ENCODE measurements around the gene IPMK. TPM values are rescaled to one million over a fixed set of nuclear protein-coding genes. Genes with fewer than 3 reads are reported as not detected.

The IPMK gene
- total RNA-seq, 1 experiment from 2014 or later: 5.5 TPM

DNA sequence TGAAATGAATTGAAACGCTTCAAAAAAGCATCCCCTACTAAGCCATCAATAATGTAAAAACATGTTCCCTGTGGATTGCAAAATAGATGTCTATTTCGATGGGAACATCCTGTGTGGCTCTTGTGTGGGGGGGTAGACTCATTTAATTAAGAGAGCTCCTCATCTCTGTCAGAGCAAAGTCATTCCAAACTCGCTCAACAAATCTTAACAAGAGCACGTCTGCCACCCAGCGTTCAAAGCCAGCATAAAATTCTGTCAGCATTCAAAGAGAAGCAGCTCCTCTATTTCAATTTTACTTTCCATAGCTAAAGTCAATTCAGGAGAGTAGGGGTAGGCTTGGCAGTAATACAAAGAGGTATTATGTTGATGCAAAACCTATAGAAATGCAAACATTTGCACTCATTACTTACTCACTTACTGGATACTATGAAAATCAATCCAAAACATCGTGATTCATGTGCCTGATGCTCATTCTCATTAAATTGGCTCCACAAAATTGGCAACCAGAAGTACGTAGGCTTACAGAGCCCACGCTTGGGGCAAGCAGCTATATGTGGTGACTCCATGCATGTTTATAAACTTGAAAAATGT is 114.9 kb downstream of the IPMK start:
- intact Hi-C loops (cut with micrococcal nuclease): loop anchor here (2.0 kb wide), 1 partner anchor 814 kb away; no protein-coding TSS in a partner anchor
- BruUV-seq (replicated peaks): no TSS peak
- CTCF ChIA-PET: interaction anchor here (0.6 to 1.1 kb wide), 7 partner anchors 10 to 814 kb away, joined by 3 to 5 read pairs (median 4); no protein-coding TSS in a partner anchor

DNA sequence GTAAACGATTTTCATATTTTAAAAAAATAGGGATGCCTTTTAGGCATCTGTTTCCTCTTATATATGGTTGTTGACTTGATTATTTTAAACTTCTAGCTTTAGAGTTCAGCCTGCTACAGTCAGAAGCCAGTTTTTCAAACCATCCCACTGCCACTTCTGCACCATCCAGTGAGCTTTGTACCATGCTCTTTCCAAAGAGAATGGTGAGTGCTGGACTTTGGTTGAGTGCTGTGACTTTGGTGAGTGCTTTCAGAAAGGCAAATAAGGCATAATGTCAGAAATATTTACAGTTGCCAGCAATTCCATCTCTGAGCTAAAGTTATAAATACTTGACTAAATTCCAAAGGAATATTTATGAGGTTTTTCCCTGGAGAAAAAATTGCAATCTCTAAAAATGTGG is 117.4 kb downstream of the IPMK start:
- Histone ChIP-seq H3K9me3 (ENCODE audit: control insufficient read depth in 1 of 2, insufficient read depth in 1 of 2, low read depth in 1 of 2, low read length in 2 of 2) (no peaks in the 10 kb centered on the region), H3K27me3 (ENCODE audit: insufficient read depth, low read length) (no peaks in the 10 kb centered on the region), H3K27ac (ENCODE audit: low read depth, low read length) (no peak overlapping the region), H3K4me3 (replicated peaks in 1 of 2; ENCODE audit: low read depth in 1 of 2, low read length in 2 of 2) (no peak overlapping the region), H4K20me1 (ENCODE audit: insufficient read depth) (no peaks in the 10 kb centered on the region), H3K36me3 (ENCODE audit: control insufficient read depth in 1 of 2, insufficient read depth in 2 of 2, low read length in 2 of 2) (no peaks in the 10 kb centered on the region), H3K9ac (ENCODE audit: low read length) (no peak overlapping the region), H3K4me2 (ENCODE audit: low read length) (no peak overlapping the region), H3K9me2 (ENCODE audit: insufficient read depth) (no peaks in the 10 kb centered on the region), H3K79me2 (ENCODE audit: insufficient read depth, low read length) (no peaks in the 10 kb centered on the region), H3K4me1 (ENCODE audit: control insufficient read depth in 1 of 2, insufficient read depth in 2 of 2, low read length in 2 of 2) (peaks cover 0 to 4% of the 10 kb centered on the region in 2 experiments; a peak in 3 of 4 replicates), H2AFZ (ENCODE audit: low read depth, low read length, poor library complexity, severe bottlenecking) (no peak overlapping the region)
- DNase-seq (ENCODE audit: low read depth, low spot score) (no peak), ATAC-seq (no peak)
- CTCF ChIA-PET: no interaction called here
- intact Hi-C loops (cut with micrococcal nuclease): no loop called here
- RAD21 ChIA-PET (ENCODE audit: low non-redundant PET in 1 of 2, low total read pairs in 2 of 2, uncharacterized antibody in 2 of 2, unreplicated experiment in 2 of 2): no interaction called here
- BruUV-seq (replicated peaks): no TSS peak
- POLR2A ChIA-PET: no interaction called here
- TF ChIP-seq SRF (IDR thresholded peaks at IDR 0.05; ENCODE audit: low read depth): no peak
- TF ChIP-seq ATF3 (IDR thresholded peaks at IDR 0.05): no peak
- TF ChIP-seq, protein P1, sequence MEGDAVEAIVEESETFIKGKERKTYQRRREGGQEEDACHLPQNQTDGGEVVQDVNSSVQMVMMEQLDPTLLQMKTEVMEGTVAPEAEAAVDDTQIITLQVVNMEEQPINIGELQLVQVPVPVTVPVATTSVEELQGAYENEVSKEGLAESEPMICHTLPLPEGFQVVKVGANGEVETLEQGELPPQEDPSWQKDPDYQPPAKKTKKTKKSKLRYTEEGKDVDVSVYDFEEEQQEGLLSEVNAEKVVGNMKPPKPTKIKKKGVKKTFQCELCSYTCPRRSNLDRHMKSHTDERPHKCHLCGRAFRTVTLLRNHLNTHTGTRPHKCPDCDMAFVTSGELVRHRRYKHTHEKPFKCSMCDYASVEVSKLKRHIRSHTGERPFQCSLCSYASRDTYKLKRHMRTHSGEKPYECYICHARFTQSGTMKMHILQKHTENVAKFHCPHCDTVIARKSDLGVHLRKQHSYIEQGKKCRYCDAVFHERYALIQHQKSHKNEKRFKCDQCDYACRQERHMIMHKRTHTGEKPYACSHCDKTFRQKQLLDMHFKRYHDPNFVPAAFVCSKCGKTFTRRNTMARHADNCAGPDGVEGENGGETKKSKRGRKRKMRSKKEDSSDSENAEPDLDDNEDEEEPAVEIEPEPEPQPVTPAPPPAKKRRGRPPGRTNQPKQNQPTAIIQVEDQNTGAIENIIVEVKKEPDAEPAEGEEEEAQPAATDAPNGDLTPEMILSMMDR (IDR thresholded peaks at IDR 0.05 in 2 of 3, conservative IDR thresholded peaks at IDR 0.05 in 1 of 3; ENCODE audit: borderline replicate concordance in 1 of 3, insufficient read depth in 1 of 3, low read depth in 2 of 3, low read length in 2 of 3): no peak
- TF ChIP-seq POLR2AphosphoS5 (IDR thresholded peaks at IDR 0.05; ENCODE audit: low read depth, low read length): no peak
- no peak for TF ChIP-seq RAD21 (IDR thresholded peaks at IDR 0.05; ENCODE audit: low read depth)
- no peak for TF ChIP-seq FOSL1 (IDR thresholded peaks at IDR 0.05; ENCODE audit: low read depth)
- TF ChIP-seq SIN3A (IDR thresholded peaks at IDR 0.05; ENCODE audit: low read depth): no peak
- TF ChIP-seq EZH2 (IDR thresholded peaks at IDR 0.05): no peak
- no peak for TF ChIP-seq POLR2A (IDR thresholded peaks at IDR 0.05; ENCODE audit: borderline replicate concordance, extremely low read depth, insufficient read depth, insufficient read length)
- no peak for TF ChIP-seq CEBPB (IDR thresholded peaks at IDR 0.05; ENCODE audit: low read depth)
- TF ChIP-seq EZH2phosphoT487 (IDR thresholded peaks at IDR 0.05; ENCODE audit: borderline replicate concordance): no peak

More for the DNA sequence above, 114.9 kb downstream of the IPMK start:
- H3K27ac ChIP-seq (ENCODE audit: low read depth, low read length): no peak overlapping the region
- TF ChIP-seq EZH2 (IDR thresholded peaks at IDR 0.05): no peak
- peak; percentile 58 for TF ChIP-seq RAD21 (IDR thresholded peaks at IDR 0.05; ENCODE audit: low read depth)
- TF ChIP-seq, protein P1 (IDR thresholded peaks at IDR 0.05 in 2 of 3, conservative IDR thresholded peaks at IDR 0.05 in 1 of 3; ENCODE audit: borderline replicate concordance in 1 of 3, insufficient read depth in 1 of 3, low read depth in 2 of 3, low read length in 2 of 3): peak; percentile 8 to 69 (median 64); a peak in 5 of 6 replicates
- no peak for TF ChIP-seq POLR2A (IDR thresholded peaks at IDR 0.05; ENCODE audit: borderline replicate concordance, extremely low read depth, insufficient read depth, insufficient read length)
- TF ChIP-seq ZFX (IDR thresholded peaks at IDR 0.05): no peak
- peak; percentile 60; the same call in 1 of the 2 replicates for ATAC-seq
- no peaks in the 10 kb centered on the region for H3K27me3 ChIP-seq (ENCODE audit: insufficient read depth, low read length)
- peaks cover 0 to 4% of the 10 kb centered on the region in 2 experiments; a peak in 3 of 4 replicates for H3K4me1 ChIP-seq (ENCODE audit: control insufficient read depth in 1 of 2, insufficient read depth in 2 of 2, low read length in 2 of 2)
- H3K36me3 ChIP-seq (ENCODE audit: control insufficient read depth in 1 of 2, insufficient read depth in 2 of 2, low read length in 2 of 2): no peaks in the 10 kb centered on the region
- POLR2A ChIA-PET: no interaction called here
- H2AFZ ChIP-seq (ENCODE audit: low read depth, low read length, poor library complexity, severe bottlenecking): no peak overlapping the region
- H3K79me2 ChIP-seq (ENCODE audit: insufficient read depth, low read length): no peaks in the 10 kb centered on the region
- H4K20me1 ChIP-seq (ENCODE audit: insufficient read depth): no peaks in the 10 kb centered on the region
- H3K9ac ChIP-seq (ENCODE audit: low read length): no peak overlapping the region
- DNase-seq (ENCODE audit: low read depth, low spot score): peak; percentile 41
- H3K9me3 ChIP-seq (ENCODE audit: control insufficient read depth in 1 of 2, insufficient read depth in 1 of 2, low read depth in 1 of 2, low read length in 2 of 2): no peaks in the 10 kb centered on the region
- no peaks in the 10 kb centered on the region for H3K9me2 ChIP-seq (ENCODE audit: insufficient read depth)
- no peak overlapping the region for H3K4me3 ChIP-seq (replicated peaks in 1 of 2; ENCODE audit: low read depth in 1 of 2, low read length in 2 of 2)
- RAD21 ChIA-PET (ENCODE audit: low non-redundant PET in 1 of 2, low total read pairs in 2 of 2, uncharacterized antibody in 2 of 2, unreplicated experiment in 2 of 2): interaction anchor here in 1 of 2 experiments (0.6 to 1.1 kb wide), 3 partner anchors 32 to 495 kb away, joined by 3 to 5 read pairs (median 4); no protein-coding TSS in a partner anchor
- no peak overlapping the region for H3K4me2 ChIP-seq (ENCODE audit: low read length)

Measured in HCT116 (cell line).